MM.1S (cell line): Measurements from ENCODE around the gene RRP1.

Experiments
- DNase-seq: peaks from one replicate; pipeline ENCODE4 v3.0.0-alpha.2; 2015
- H2AFZ ChIP-seq: fragments of 300-600 bp; sonication (generic); 2 replicates; pipeline ENCODE4 v1.6.0; 2016; ENCODE audit warnings: antibody characterized with exemption, low read length
- H3F3A ChIP-seq: fragments of 300-600 bp; sonication (generic); 2 replicates; pipeline ENCODE4 v1.6.1; 2016; ENCODE audit warnings: mild to moderate bottlenecking, antibody characterized with exemption, low read length, moderate library complexity, mixed read lengths; ENCODE audit not compliant: insufficient read depth
- H3K27ac ChIP-seq: fragments of 300-600 bp; sonication (generic); 2 replicates; pipeline ENCODE4 v1.5.1; 2016; ENCODE audit warnings: mild to moderate bottlenecking, low read length
- H3K27me3 ChIP-seq: fragments of 300-600 bp; sonication (generic); replicated peaks from 2 replicates; pipeline ENCODE4 v1.6.0; 2016; ENCODE audit warnings: low read length; ENCODE audit not compliant: insufficient read depth
- H3K36me3 ChIP-seq: fragments of 300-600 bp; sonication (generic); replicated peaks from 2 replicates; pipeline ENCODE4 v1.6.1; 2016; ENCODE audit warnings: mild to moderate bottlenecking, low read length, mixed read lengths; ENCODE audit not compliant: insufficient read depth
- H3K4me1 ChIP-seq: fragments of 300-600 bp; sonication (generic); 2 replicates; pipeline ENCODE4 v1.6.1; 2016; ENCODE audit warnings: low read length, mixed read lengths
- H3K4me2 ChIP-seq: fragments of 300-600 bp; sonication (generic); 2 replicates; pipeline ENCODE4 v1.6.0; 2016; ENCODE audit warnings: low read depth, low read length
- H3K4me3 ChIP-seq: fragments of 300-600 bp; sonication (generic); 2 replicates; pipeline ENCODE4 v1.5.1; 2016; ENCODE audit warnings: low read length, mixed read lengths
- H3K79me2 ChIP-seq: fragments of 300-600 bp; sonication (generic); 2 replicates; pipeline ENCODE4 v1.6.1; 2016; ENCODE audit warnings: mixed run types, low read length, mixed read lengths
- H3K9ac ChIP-seq: fragments of 300-600 bp; sonication (generic); 2 replicates; pipeline ENCODE4 v1.6.1; 2016; ENCODE audit warnings: low read length, mixed read lengths
- H3K9me2 ChIP-seq: fragments of 300-600 bp; sonication (generic); replicated peaks from 2 replicates; pipeline ENCODE4 v1.6.1; 2016; ENCODE audit warnings: mild to moderate bottlenecking, low read length, mixed read lengths; ENCODE audit not compliant: insufficient read depth
- H3K9me3 ChIP-seq: fragments of 300-600 bp; sonication (generic); replicated peaks from 2 replicates; pipeline ENCODE4 v1.6.1; 2016; ENCODE audit warnings: mild to moderate bottlenecking, low read length, mixed read lengths; ENCODE audit not compliant: insufficient read depth
- H4K20me1 ChIP-seq: fragments of 300-600 bp; sonication (generic); 2 replicates; pipeline ENCODE4 v1.6.1; 2016; ENCODE audit warnings: mild to moderate bottlenecking, low read length, moderate library complexity, mixed read lengths; ENCODE audit not compliant: insufficient read depth
- CTCF ChIP-seq: fragments of 300-600 bp; sonication (generic); IDR thresholded peaks from 2 replicates; pipeline ENCODE4 v1.5.1; 2016; ENCODE audit warnings: antibody characterized with exemption, low read length, mixed read lengths
- EZH2 ChIP-seq: fragments of 300-600 bp; sonication (generic); optimal IDR thresholded peaks from 2 replicates; pipeline ENCODE3; 2017; ENCODE audit warnings: low read depth, mild to moderate bottlenecking, antibody characterized with exemption, low read length, mixed read lengths
- EZH2phosphoT487 ChIP-seq: fragments of 300-600 bp; sonication (generic); IDR thresholded peaks from 2 replicates; pipeline ENCODE4 v1.6.1; 2018; ENCODE audit warnings: antibody characterized with exemption, low read length

RRP1 gene

GRCh38 chr21:43809853-43810504 lies 20.6 kb downstream of the RRP1 start:
- H3K36me3 ChIP-seq = no peaks in the 10 kb centered on the region
- no peak for TF ChIP-seq CTCF
- no peak for TF ChIP-seq EZH2
- TF ChIP-seq EZH2phosphoT487 = no peak
- H3K4me2 ChIP-seq = no peak overlapping the region
- no peaks in the 10 kb centered on the region for H3K27me3 ChIP-seq
- H3F3A ChIP-seq = peaks cover 15% of the 10 kb centered on the region
- H3K79me2 ChIP-seq = no peaks in the 10 kb centered on the region
- H3K4me1 ChIP-seq = no peaks in the 10 kb centered on the region
- H3K4me3 ChIP-seq = no peak overlapping the region
- no peak overlapping the region for H3K27ac ChIP-seq
- no peak overlapping the region for H2AFZ ChIP-seq
- H4K20me1 ChIP-seq = no peaks in the 10 kb centered on the region
- no peak overlapping the region for H3K9ac ChIP-seq
- H3K9me2 ChIP-seq = no peaks in the 10 kb centered on the region
- DNase-seq = no peak
- H3K9me3 ChIP-seq = no peaks in the 10 kb centered on the region

- Histone ChIP-seq H3K4me3 (no peak overlapping the region), H3K4me2 (peak overlapping the region; percentile 45), H3K9me3 (no peaks in the 10 kb centered on the region), H3K36me3 (no peaks in the 10 kb centered on the region), H3K9ac (peak overlapping the region; percentile 4; the same call in 1 of the 2 replicates), H3K27me3 (no peaks in the 10 kb centered on the region), H3K27ac (no peak overlapping the region), H3K9me2 (no peaks in the 10 kb centered on the region), H4K20me1 (no peaks in the 10 kb centered on the region), H3F3A (peaks cover 11% of the 10 kb centered on the region; the same call in 1 of the 2 replicates), H3K4me1 (no peaks in the 10 kb centered on the region), H3K79me2 (no peaks in the 10 kb centered on the region), H2AFZ (peak overlapping the region; percentile 2; the same call in 1 of the 2 replicates)
- TF ChIP-seq CTCF = peak; percentile 100
- no peak for TF ChIP-seq EZH2phosphoT487
- TF ChIP-seq EZH2 = no peak
- peak; percentile 90 for DNase-seq
These were observed 21.3 kb downstream of the RRP1 start for GRCh38 chr21:43810505-43811261.

- no peaks in the 10 kb centered on the region for H3K9me3 ChIP-seq
- no peak overlapping the region; the same call in 1 of the 2 replicates for H3K9ac ChIP-seq
- peak overlapping the region; percentile 2; the same call in 1 of the 2 replicates for H2AFZ ChIP-seq
- H3K4me1 ChIP-seq = no peaks in the 10 kb centered on the region
- H3K27me3 ChIP-seq = no peaks in the 10 kb centered on the region
- H3K27ac ChIP-seq = no peak overlapping the region
- TF ChIP-seq EZH2phosphoT487 (no peak), CTCF (no peak), EZH2 (no peak)
- H3K4me3 ChIP-seq = no peak overlapping the region
- H3K4me2 ChIP-seq = peak overlapping the region; percentile 45
- no peak for DNase-seq
- H3K36me3 ChIP-seq = no peaks in the 10 kb centered on the region
- peaks cover 11% of the 10 kb centered on the region; the same call in 1 of the 2 replicates for H3F3A ChIP-seq
- H3K79me2 ChIP-seq = no peaks in the 10 kb centered on the region
- H3K9me2 ChIP-seq = no peaks in the 10 kb centered on the region
- no peaks in the 10 kb centered on the region for H4K20me1 ChIP-seq
These were observed 22.1 kb downstream of the RRP1 start for GRCh38 chr21:43811262-43812105.
